ENCODE data around the gene ERLEC1. TPM values are rescaled to one million over a fixed set of nuclear protein-coding genes. Genes with fewer than 3 reads are reported as not detected.

Gene ERLEC1
- total and polyA plus RNA-seq, 2 of the 4 experiments (the other 2 are of a cell fraction) = 40.3 to 53.4 TPM

- no peak overlapping the region for H2AK9ac ChIP-seq (replicated peaks; ENCODE audit: low read depth, low read length, poor library complexity)
- ChIA-PET POLR2A (ENCODE audit: unreplicated experiment) (no interaction called here), CTCF (interaction anchor here (0.6 kb wide), 1 partner anchor 16 kb away, joined by 3 read pairs; no protein-coding TSS in a partner anchor)
- no peak overlapping the region for H2BK20ac ChIP-seq (ENCODE audit: low read depth, low read length)
- 90% methylated on average over 2 of the region's 5 CpGs; no CpG with 5 or more reads in 1 of the 2 experiments for WGBS, 2 experiments (ENCODE audit: extremely low coverage in 2 of 2, insufficient read length in 1 of 2)
- H4K20me1 ChIP-seq (ENCODE audit: insufficient read depth, low read length) = no peaks in the 10 kb centered on the region
- H3K23ac ChIP-seq (ENCODE audit: low read depth, low read length) = no peak overlapping the region
- H4K8ac ChIP-seq (ENCODE audit: low read depth in 2 of 2, low read length in 2 of 2) = no peak overlapping the region
- no peak overlapping the region for H3K18ac ChIP-seq (ENCODE audit: low read depth, low read length)
- 0 out of 2 replicates have a peak, but pooled peaks cover 3% of the 10 kb centered on the region for H3K9me1 ChIP-seq (ENCODE audit: insufficient read depth, low read length)
- no peak overlapping the region for H2BK5ac ChIP-seq (ENCODE audit: low read depth, low read length, poor library complexity, severe bottlenecking)
- peaks cover 7% of the 10 kb centered on the region for H3K36me3 ChIP-seq (ENCODE audit: control insufficient read depth, insufficient read depth, low read length)
- H3K4me2 ChIP-seq (ENCODE audit: low read depth, low read length) = no peak overlapping the region
- intact Hi-C loops (cut with micrococcal nuclease) (no loop called here), dilution Hi-C loops (cut with HindIII; ENCODE audit: low sequenced_read_pairs, unreplicated experiment) (no loop called here), in situ Hi-C loops (cut with MboI; ENCODE audit: low sequenced_read_pairs) (no loop called here)
- H2BK120ac ChIP-seq (ENCODE audit: low read depth, low read length) = no peak overlapping the region; the same call in 1 of the 2 replicates
- no peaks in the 10 kb centered on the region for H3K27me3 ChIP-seq (ENCODE audit: control insufficient read depth, insufficient read depth, low read length)
- H3K14ac ChIP-seq (replicated peaks; ENCODE audit: low read depth, low read length) = no peak overlapping the region
- H3K56ac ChIP-seq (ENCODE audit: extremely low read depth, insufficient read depth, low read length) = no peak overlapping the region
- H4K91ac ChIP-seq (ENCODE audit: insufficient read depth, low read depth, low read length) = no peak overlapping the region
- peaks cover 5% of the 10 kb centered on the region for H3K9me3 ChIP-seq (ENCODE audit: control insufficient read depth, insufficient read depth, low read length)
- TF ChIP-seq POLR2A (IDR thresholded peaks at IDR 0.05; ENCODE audit: low read depth, low read length) = no peak
- TF ChIP-seq MAFK (IDR thresholded peaks at IDR 0.05; ENCODE audit: low read depth, low read length) = no peak
- TF ChIP-seq RCOR1 (IDR thresholded peaks at IDR 0.05; ENCODE audit: insufficient replicate concordance, low read length) = no peak
- TF ChIP-seq ELK1 (IDR thresholded peaks at IDR 0.05; ENCODE audit: borderline replicate concordance, low read depth, low read length) = no peak
- no peak for TF ChIP-seq CEBPB (IDR thresholded peaks at IDR 0.05; ENCODE audit: low read depth, low read length)
- TF ChIP-seq MXI1 (IDR thresholded peaks at IDR 0.05; ENCODE audit: borderline replicate concordance, low read depth, low read length) = no peak
- no peak for TF ChIP-seq NFE2L2 (IDR thresholded peaks at IDR 0.05; ENCODE audit: low read depth, low read length)
- no peak for TF ChIP-seq CTCF (conservative IDR thresholded peaks at IDR 0.05; ENCODE audit: low read depth, low read length)
- no peak for TF ChIP-seq FOS (IDR thresholded peaks at IDR 0.05; ENCODE audit: low read depth, low read length)
- TF ChIP-seq BHLHE40 (IDR thresholded peaks at IDR 0.05; ENCODE audit: low read depth, low read length) = no peak
- TF ChIP-seq MAZ (IDR thresholded peaks at IDR 0.05; ENCODE audit: borderline replicate concordance, low read depth, low read length) = no peak
- no peak for TF ChIP-seq SMC3 (IDR thresholded peaks at IDR 0.05; ENCODE audit: low read depth, low read length)
- no peak overlapping the region for H3K9ac ChIP-seq (ENCODE audit: low read depth, low read length)
- no peak overlapping the region for H3K4ac ChIP-seq (ENCODE audit: low read depth, low read length)
- no peak overlapping the region for H3K4me3 ChIP-seq (ENCODE audit: insufficient read depth, low read depth, low read length)
- no peak for ATAC-seq (ENCODE audit: low read depth)
- no TSS peak for BruUV-seq (replicated peaks)
- no peak overlapping the region for H2BK15ac ChIP-seq (ENCODE audit: low read depth, low read length)
- H3K27ac ChIP-seq (ENCODE audit: insufficient read depth, low read length) = no peak overlapping the region
- peaks cover 0 to 26% of the 10 kb centered on the region in 2 experiments; a peak in 3 of 4 replicates for H3K79me1 ChIP-seq (ENCODE audit: low read depth in 1 of 2, low read length in 2 of 2)
- no peak overlapping the region for H4K5ac ChIP-seq (ENCODE audit: low read depth, low read length)
- H2AK5ac ChIP-seq (ENCODE audit: low read depth, low read length) = no peak overlapping the region
- peaks cover 4% of the 10 kb centered on the region for H3K4me1 ChIP-seq (ENCODE audit: control insufficient read depth, insufficient read depth, low read length)
- H2AFZ ChIP-seq (replicated peaks; ENCODE audit: low read length, poor library complexity) = no peak overlapping the region
- no peak for DNase-seq
Observed at GRCh38 chr2:53737091-53737490, 49.8 kb upstream of the ERLEC1 start.
